K562 (cell line): ENCODE data around the gene EXOC3L2. TPM values are rescaled to one million over a fixed set of nuclear protein-coding genes. Genes with fewer than 3 reads are reported as not detected.
A peak's percentile ranks its signal among the peaks of the same experiment; 100 is the strongest.

Experiments
- ARID1B ChIP-seq: fragments of 450-650 bp; IDR thresholded peaks from 2 replicates; pipeline ENCODE4 v1.6.1; 2016; ENCODE audit warnings: antibody characterized with exemption, mild to moderate bottlenecking, inconsistent platforms
- ELF4 ChIP-seq: fragments of 450-650 bp; formaldehyde crosslinking; IDR thresholded peaks from 2 replicates; pipeline ENCODE4 v1.4.0; 2022; ENCODE audit warnings: missing genetic modification characterization
- FOSL1 ChIP-seq: fragments of 200-800 bp; sonication (Bioruptor generic); conservative IDR thresholded peaks from 2 replicates; pipeline ENCODE4 v1.6.1; 2016; ENCODE audit warnings: missing genetic modification characterization, missing compliant biosample characterization
- FUS ChIP-seq: fragments of 200-400 bp; formaldehyde crosslinking; optimal IDR thresholded peaks from 2 replicates; pipeline ENCODE3; 2017; ENCODE audit warnings: low read depth, low read length
- GABPB2 ChIP-seq: fragments of 250-450 bp; sonication (Bioruptor Pico); conservative IDR thresholded peaks from 2 replicates; pipeline ENCODE4 v1.5.1; 2021; ENCODE audit warnings: mild to moderate bottlenecking
- GTF2F1 ChIP-seq: IDR thresholded peaks from 2 replicates; pipeline ENCODE4 v1.6.1; 2011; ENCODE audit warnings: low read depth, low read length, improper control_type of control experiment
- HIVEP1 ChIP-seq: fragments of 250-450 bp; sonication (Bioruptor Pico); IDR thresholded peaks from 2 replicates; pipeline ENCODE4 v1.4.0; 2020; ENCODE audit warnings: mild to moderate bottlenecking
- KLF6 ChIP-seq: fragments of 250-450 bp; sonication (Bioruptor Pico); IDR thresholded peaks from 2 replicates; pipeline ENCODE4 v1.4.0; 2020; ENCODE audit warnings: mild to moderate bottlenecking, moderate library complexity, borderline replicate concordance
- NFIC ChIP-seq: fragments of 450-650 bp; IDR thresholded peaks from 2 replicates; pipeline ENCODE4 v1.6.1; 2017; ENCODE audit warnings: mild to moderate bottlenecking, inconsistent platforms
- NR1H2 ChIP-seq: sonication (generic); formaldehyde crosslinking; IDR thresholded peaks from 2 replicates; pipeline ENCODE4 v1.4.0; 2020; ENCODE audit warnings: mild to moderate bottlenecking, missing genetic modification reagents
- NR4A1 ChIP-seq, 2 experiments: fragments of 250-450 bp in 1 of 2; fragments of 450-650 bp in 1 of 2; sonication (Bioruptor Pico) in 1 of 2; IDR thresholded peaks; 2 replicates each; pipeline versions ENCODE4 v1.4.0 to v1.6.1; 2016 to 2020; ENCODE audit warnings: mild to moderate bottlenecking in 2 of 2, missing compliant biosample characterization in 1 of 2, missing genetic modification characterization in 1 of 2, moderate library complexity in 1 of 2
- OTX1 ChIP-seq: fragments of 450-650 bp; formaldehyde crosslinking; IDR thresholded peaks from 2 replicates; pipeline ENCODE4 v1.4.0; 2022; ENCODE audit warnings: mild to moderate bottlenecking
- RAD51 ChIP-seq: fragments of 450-650 bp; IDR thresholded peaks from 2 replicates; pipeline ENCODE4 v1.7.1; 2016; ENCODE audit warnings: low read depth, mild to moderate bottlenecking, borderline replicate concordance
- RBM39 ChIP-seq: fragments of 200-400 bp; formaldehyde crosslinking; optimal IDR thresholded peaks from 2 replicates; pipeline ENCODE3; 2018; ENCODE audit warnings: low read depth, low read length
- SMAD4 ChIP-seq: fragments of 250-450 bp; sonication (Bioruptor Pico); conservative IDR thresholded peaks from 2 replicates; pipeline ENCODE4 v1.8.0; 2021; ENCODE audit warnings: inconsistent platforms, mild to moderate bottlenecking, moderate library complexity
- SMARCB1 ChIP-seq: IDR thresholded peaks from 2 replicates; pipeline ENCODE4 v1.6.1; 2011; ENCODE audit warnings: improper control_type of control experiment, low read depth; ENCODE audit not compliant: insufficient read length
- STAT5B ChIP-seq: fragments of 250-450 bp; sonication (Bioruptor Pico); IDR thresholded peaks from 2 replicates; pipeline ENCODE4 v1.8.0; 2021; ENCODE audit warnings: mild to moderate bottlenecking, inconsistent platforms
- TBL1XR1 ChIP-seq, 2 experiments: IDR thresholded peaks; 2 replicates each; pipeline ENCODE4 v1.6.1; 2012; ENCODE audit warnings: improper control_type of control experiment in 2 of 2, low read length in 2 of 2, mild to moderate bottlenecking in 1 of 2
- ZNF146 ChIP-seq: IDR thresholded peaks from one replicate; pipeline ENCODE4 v1.6.1; 2018; ENCODE audit warnings: missing compliant biosample characterization; ENCODE audit not compliant: unreplicated experiment
- ZNF175 ChIP-seq: fragments of 200-800 bp; sonication (Bioruptor generic); IDR thresholded peaks from 2 replicates; pipeline ENCODE4 v1.6.1; 2016; ENCODE audit warnings: low read depth, mild to moderate bottlenecking, missing genetic modification characterization, missing compliant biosample characterization
- ZNF274 ChIP-seq: IDR thresholded peaks from 2 replicates; pipeline ENCODE4 v1.6.1; 2011; ENCODE audit warnings: low read depth, mild to moderate bottlenecking, low read length, moderate library complexity, borderline replicate concordance
- ZNF408 ChIP-seq: fragments of 250-450 bp; sonication (Bioruptor Pico); IDR thresholded peaks from 2 replicates; pipeline ENCODE4 v1.4.0; 2020; ENCODE audit warnings: low read depth, mild to moderate bottlenecking, moderate library complexity
- polyA plus RNA-seq, 8 experiments: library from polyadenylated mRNA; depleted of rRNA in 4 of 8; stranded (reverse) in 5 of 8; unstranded in 3 of 8; fragments of >200 nt; fragmentation: Nextera tagmentation in 2 of 8; fragmentation: Illumina TruSeq in 1 of 8; extraction: Ambion mirVana in 2 of 8; extraction: Trizol in 1 of 8; gene quantifications; 2 replicates each; pipeline versions ENCODE4 v1.2.1 to v1.2.3, GENCODE V29; 2011 to 2014; ENCODE audit warnings: inconsistent platforms in 1 of 8, missing spikeins in 1 of 8
- total RNA-seq, 7 experiments: library from RNA; depleted of rRNA in 6 of 7; stranded (reverse); fragments of >200 nt in 6 of 7; fragmentation: Illumina TruSeq in 2 of 7; extraction: Trizol in 2 of 7; gene quantifications; 2 replicates each; pipeline versions ENCODE4 v1.2.1 to v1.2.3, GENCODE V29; 2011 to 2021; ENCODE audit warnings: low replicate concordance in 1 of 7
- TF ChIP-seq, protein P1 (sequence below): IDR thresholded peaks from 2 replicates; pipeline ENCODE4 v1.6.1; 2011; ENCODE audit warnings: borderline replicate concordance, low read depth, mild to moderate bottlenecking, moderate library complexity, low read length; ENCODE audit not compliant: insufficient read depth, poor library complexity, severe bottlenecking

Gene EXOC3L2
- total and polyA plus RNA-seq, 9 of the 15 experiments (the other 6 are each of a cell fraction or from before 2014, with no cell fraction given), result 0.31 to 19.0 (median 2.4) TPM

DNA sequence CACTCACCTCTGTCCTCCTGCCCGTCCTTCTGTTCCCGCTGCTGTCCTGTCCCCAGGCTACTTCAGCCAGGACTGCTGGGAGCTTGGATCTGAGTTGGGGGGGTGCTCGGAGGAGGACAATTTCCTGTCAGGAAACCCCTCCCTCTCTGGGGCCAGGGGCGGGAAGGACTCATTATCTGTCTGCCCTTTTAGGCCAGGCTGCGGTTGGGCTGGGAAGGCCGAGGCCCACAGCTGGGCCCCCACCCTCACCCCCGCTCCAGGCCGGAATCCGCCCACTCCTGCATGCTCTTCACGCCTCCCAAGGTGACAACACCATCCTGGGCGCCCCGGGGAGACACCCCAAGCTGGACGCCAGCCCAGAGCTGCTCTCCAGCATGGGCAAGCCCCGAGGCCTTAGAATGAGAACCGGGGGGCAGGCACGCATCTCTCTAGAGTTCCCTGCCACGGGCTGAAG lies at the start of gene EXOC3L2 (continued):
- no peak for TF ChIP-seq NR4A1 (CRISPR knock-in tag; IDR thresholded peaks at IDR 0.05)
- 0 out of 2 replicates have a peak, but pooled peaks have one; percentile 44 for TF ChIP-seq NR4A1 (tag; IDR thresholded peaks at IDR 0.05)
- TF ChIP-seq SMARCB1, result no peak
- TF ChIP-seq ZNF274, result no peak
- no peak for TF ChIP-seq ZNF408
- TF ChIP-seq KLF6 (CRISPR knock-in tag), result no peak
- no peak for TF ChIP-seq HIVEP1 (CRISPR knock-in tag)
- TF ChIP-seq FOSL1 (tag), result 0 out of 2 replicates have a peak, but pooled peaks have one; percentile 22
- TF ChIP-seq FUS, result no peak
- 0 out of 4 replicates have a peak, but pooled peaks of 1 of the 2 experiments have one; percentile 47 for TF ChIP-seq TBL1XR1 (IDR thresholded peaks at IDR 0.05; ENCODE audit: low read length in 2 of 2)
- TF ChIP-seq ZNF175 (CRISPR knock-in tag), result no peak
- TF ChIP-seq, protein P1, sequence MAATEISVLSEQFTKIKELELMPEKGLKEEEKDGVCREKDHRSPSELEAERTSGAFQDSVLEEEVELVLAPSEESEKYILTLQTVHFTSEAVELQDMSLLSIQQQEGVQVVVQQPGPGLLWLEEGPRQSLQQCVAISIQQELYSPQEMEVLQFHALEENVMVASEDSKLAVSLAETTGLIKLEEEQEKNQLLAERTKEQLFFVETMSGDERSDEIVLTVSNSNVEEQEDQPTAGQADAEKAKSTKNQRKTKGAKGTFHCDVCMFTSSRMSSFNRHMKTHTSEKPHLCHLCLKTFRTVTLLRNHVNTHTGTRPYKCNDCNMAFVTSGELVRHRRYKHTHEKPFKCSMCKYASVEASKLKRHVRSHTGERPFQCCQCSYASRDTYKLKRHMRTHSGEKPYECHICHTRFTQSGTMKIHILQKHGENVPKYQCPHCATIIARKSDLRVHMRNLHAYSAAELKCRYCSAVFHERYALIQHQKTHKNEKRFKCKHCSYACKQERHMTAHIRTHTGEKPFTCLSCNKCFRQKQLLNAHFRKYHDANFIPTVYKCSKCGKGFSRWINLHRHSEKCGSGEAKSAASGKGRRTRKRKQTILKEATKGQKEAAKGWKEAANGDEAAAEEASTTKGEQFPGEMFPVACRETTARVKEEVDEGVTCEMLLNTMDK, result no peak
- no peak for TF ChIP-seq GTF2F1
- peak; percentile 89 for TF ChIP-seq SMAD4 (CRISPR knock-in tag)
- peak; percentile 48 for TF ChIP-seq NFIC
- TF ChIP-seq GABPB2, result no peak
- peak; percentile 71; the same call in 1 of the 2 replicates for TF ChIP-seq ARID1B
- TF ChIP-seq NR1H2 (CRISPR knock-in tag), result no peak
- no peak for TF ChIP-seq ZNF146 (CRISPR knock-in tag)
- TF ChIP-seq STAT5B (CRISPR knock-in tag), result no peak
- no peak for TF ChIP-seq ELF4 (CRISPR knock-in tag)
- TF ChIP-seq OTX1, result no peak
- TF ChIP-seq RBM39, result no peak
- no peak for TF ChIP-seq RAD51
